ENCODE measurements around the gene NARS2. TPM values are rescaled to one million over a fixed set of nuclear protein-coding genes. Genes with fewer than 3 reads are reported as not detected.

NARS2 gene
- total and polyA plus RNA-seq, 5 experiments from 2014 or later = 9.8 to 17.9 (median 16.1) TPM

GRCh38 chr11:78390809-78391208 lies 183.9 kb downstream of the NARS2 start:
- H3K9me3 Mint-ChIP-seq = peaks cover 0 to 4% (median 1%) of the 10 kb centered on the region in 9 donors
- H3K4me1 Mint-ChIP-seq = peaks cover 0 to 4% (median 1%) of the 10 kb centered on the region in 4 donors
- H3K36me3 Mint-ChIP-seq = peaks cover 0 to 4% (median 2%) of the 10 kb centered on the region in 3 donors
- H3K27me3 Mint-ChIP-seq = peaks cover 0 to 2% (median 0%) of the 10 kb centered on the region in 5 donors
- H3K4me3 Mint-ChIP-seq = no peak overlapping the region
- POLR2A ChIA-PET = no interaction called here
- H3K27ac Mint-ChIP-seq = no peak overlapping the region
- no peak for ATAC-seq
- DNase-seq = no peak

- Mint-ChIP-seq H3K9me3 (peaks cover 0 to 26% (median 9%) of the 10 kb centered on the region in 9 donors), H3K4me3 (no peak overlapping the region), H3K36me3 (peaks cover 0 to 21% (median 14%) of the 10 kb centered on the region in 3 donors), H3K4me1 (peaks cover 0 to 2% (median 0%) of the 10 kb centered on the region in 4 donors), H3K27ac (no peak overlapping the region), H3K27me3 (peaks cover 0 to 3% (median 1%) of the 10 kb centered on the region in 5 donors)
- POLR2A ChIA-PET = no interaction called here
- DNase-seq = no peak
- ATAC-seq = no peak
Observed at GRCh38 chr11:78386215-78386941, 188.3 kb downstream of the NARS2 start.

Other genes starting within 250 kb of the NARS2 start
- gene GAB2, start 157.0 kb downstream of the NARS2 start, total RNA-seq = 1 to 10 TPM; 1.8 to 3.0 TPM
- under 1 TPM in 2 of 3 donors, not detected in 1; 0.16 to 0.23 TPM for gene GAB2, start 157.0 kb downstream of the NARS2 start, polyA plus RNA-seq

Measured in naive thymus-derived CD8-positive, alpha-beta T cell (primary cell).